Transverse colon (tissue), 4 donors: ENCODE results near the gene PLXNA3. TPM values are rescaled to one million over a fixed set of nuclear protein-coding genes. Genes with fewer than 3 reads are reported as not detected.

ENCODE experiments used
- DNase-seq: peaks from one replicate; pipeline ENCODE4 v3.0.0-alpha.2; 2019
- H3K27ac ChIP-seq, 4 donors: fragments of 200-600 bp; sonication (generic); 2 replicates each; pipeline ENCODE4 v1.5.1; 2016 to 2018; ENCODE audit warnings: inconsistent platforms in 4 of 4
- H3K27me3 ChIP-seq: fragments of 200-600 bp; sonication (generic); 2 replicates; pipeline ENCODE4 v1.5.1; 2017; ENCODE audit warnings: inconsistent platforms
- H3K36me3 ChIP-seq, 4 donors: fragments of 200-600 bp; sonication (generic); 2 replicates each; pipeline ENCODE4 v1.5.1; 2017 to 2019; ENCODE audit warnings: inconsistent platforms in 4 of 4
- H3K4me1 ChIP-seq, 4 donors: fragments of 200-600 bp; sonication (generic); 2 replicates each; pipeline ENCODE4 v1.5.1; 2017 to 2020; ENCODE audit warnings: inconsistent platforms in 4 of 4
- H3K4me3 ChIP-seq, 4 donors: fragments of 200-600 bp; sonication (generic); 1 replicate in 1 of 4; 2 replicates in 3 of 4; pipeline versions ENCODE4 v1.5.1 to v1.6.1; 2017 to 2019; ENCODE audit warnings: inconsistent platforms in 4 of 4
- H3K9me3 ChIP-seq, 2 donors: fragments of 200-600 bp; sonication (generic); 2 replicates each; pipeline ENCODE4 v1.5.1; 2017 to 2019; ENCODE audit warnings: inconsistent platforms in 2 of 2
- CTCF ChIP-seq, 5 experiments: fragments of 200-600 bp in 3 of 5; fragments of 450-650 bp in 2 of 5; sonication (generic) in 3 of 5; IDR thresholded peaks; 1 replicate in 2 of 5; 2 replicates in 3 of 5; pipeline ENCODE4 v1.5.1; 2016 to 2017; ENCODE audit warnings: antibody characterized with exemption in 5 of 5, inconsistent platforms in 3 of 5, mild to moderate bottlenecking in 2 of 5, moderate library complexity in 1 of 5
- EP300 ChIP-seq: sonication (generic); formaldehyde crosslinking; IDR thresholded peaks from one replicate; pipeline ENCODE4 v1.6.1; 2017; ENCODE audit warnings: antibody characterized with exemption, low read depth
- POLR2A ChIP-seq: fragments of 450-650 bp; IDR thresholded peaks from one replicate; pipeline ENCODE4 v1.6.1; 2016; ENCODE audit warnings: antibody characterized with exemption, mild to moderate bottlenecking, moderate library complexity
- POLR2AphosphoS5 ChIP-seq, 3 donors: sonication (generic); formaldehyde crosslinking; IDR thresholded peaks; one replicate each; pipeline ENCODE4 v1.6.1; 2016; ENCODE audit warnings: antibody characterized with exemption in 3 of 3
- WGBS, 2 donors: methylation state at CpG; one replicate each; pipeline ENCODE4 v1.1.5; 2018; ENCODE audit warnings: low coverage in 1 of 2; 5-methylcytosine and 5-hydroxymethylcytosine counted together
- in situ Hi-C, 4 donors: fragments of 200-750 bp; cut with MboI; loops; one replicate each; pipeline versions ENCODE4 v1.15.0 to v1.15.1; 2017; ENCODE audit warnings: low sequenced_read_pairs in 3 of 4, low pct_ligation_motif_present in 1 of 4, low pct_unique_long_range_greater_than_20kb in 1 of 4
- intact Hi-C: fragments of 100-400 bp; cut with DNase I; formaldehyde crosslinking; loops from one replicate; pipeline ENCODE4 v1.15.1; 2023; ENCODE audit warnings: low total_unique reads
- total RNA-seq, 4 donors: library from RNA; depleted of rRNA; stranded (reverse); fragments of >200 nt; gene quantifications; one replicate each; pipeline ENCODE4 v1.1.0, GENCODE V29; 2016

Gene PLXNA3
- total RNA-seq, 4 donors from 2014 or later, result 17.3 to 128 (median 52.8) TPM

DNA sequence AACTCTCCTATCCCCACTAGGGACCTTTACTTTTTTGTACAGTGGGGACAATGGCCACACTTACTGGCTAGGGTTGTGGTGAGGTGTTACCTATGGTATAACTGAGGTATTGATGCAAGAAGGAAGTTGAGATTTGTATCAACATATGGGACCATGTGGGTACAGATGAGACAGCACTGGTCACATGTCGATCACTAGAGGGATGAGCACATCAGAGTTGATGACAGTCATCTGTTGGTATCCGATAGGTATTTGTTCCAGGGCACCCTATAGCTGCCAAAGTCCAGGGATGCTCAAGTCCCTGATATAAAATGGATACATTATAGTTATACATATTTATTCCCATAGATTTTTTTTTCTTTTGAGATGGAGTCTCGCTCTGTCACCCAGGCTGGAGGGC is 44.9 kb downstream of the PLXNA3 start:
- Histone ChIP-seq H3K27ac (no peak overlapping the region), H3K9me3 (no peaks in the 10 kb centered on the region), H3K36me3 (no peaks in the 10 kb centered on the region), H3K27me3 (no peaks in the 10 kb centered on the region), H3K4me3 (no peak overlapping the region), H3K4me1 (no peaks in the 10 kb centered on the region)
- in situ Hi-C loops (no loop called here), intact Hi-C loops (no loop called here)
- 81% methylated on average over 3 of the region's 3 CpGs; no CpG with 5 or more reads in 1 of the 2 donors for WGBS, 2 donors
- DNase-seq, result no peak
- TF ChIP-seq CTCF (IDR thresholded peaks at IDR 0.05) (no peak), POLR2A (no peak), POLR2AphosphoS5 (IDR thresholded peaks at IDR 0.05) (no peak), EP300 (no peak)

- H3K27me3 ChIP-seq, result no peaks in the 10 kb centered on the region
- intact Hi-C loops, result no loop called here
- H3K27ac ChIP-seq, result no peak overlapping the region
- no peaks in the 10 kb centered on the region for H3K36me3 ChIP-seq
- 85% methylated on average over 9 of the region's 12 CpGs; no CpG with 5 or more reads in 1 of the 2 donors for WGBS, 2 donors
- in situ Hi-C loops, result no loop called here
- TF ChIP-seq EP300 (no peak), POLR2A (no peak), POLR2AphosphoS5 (IDR thresholded peaks at IDR 0.05) (no peak), CTCF (IDR thresholded peaks at IDR 0.05) (no peak)
- H3K4me3 ChIP-seq, result no peak overlapping the region
- no peak for DNase-seq
- no peaks in the 10 kb centered on the region for H3K9me3 ChIP-seq
- H3K4me1 ChIP-seq, result no peaks in the 10 kb centered on the region
Observed at GRCh38 chrX:154505734-154506133, 47.7 kb downstream of the PLXNA3 start.

DNA sequence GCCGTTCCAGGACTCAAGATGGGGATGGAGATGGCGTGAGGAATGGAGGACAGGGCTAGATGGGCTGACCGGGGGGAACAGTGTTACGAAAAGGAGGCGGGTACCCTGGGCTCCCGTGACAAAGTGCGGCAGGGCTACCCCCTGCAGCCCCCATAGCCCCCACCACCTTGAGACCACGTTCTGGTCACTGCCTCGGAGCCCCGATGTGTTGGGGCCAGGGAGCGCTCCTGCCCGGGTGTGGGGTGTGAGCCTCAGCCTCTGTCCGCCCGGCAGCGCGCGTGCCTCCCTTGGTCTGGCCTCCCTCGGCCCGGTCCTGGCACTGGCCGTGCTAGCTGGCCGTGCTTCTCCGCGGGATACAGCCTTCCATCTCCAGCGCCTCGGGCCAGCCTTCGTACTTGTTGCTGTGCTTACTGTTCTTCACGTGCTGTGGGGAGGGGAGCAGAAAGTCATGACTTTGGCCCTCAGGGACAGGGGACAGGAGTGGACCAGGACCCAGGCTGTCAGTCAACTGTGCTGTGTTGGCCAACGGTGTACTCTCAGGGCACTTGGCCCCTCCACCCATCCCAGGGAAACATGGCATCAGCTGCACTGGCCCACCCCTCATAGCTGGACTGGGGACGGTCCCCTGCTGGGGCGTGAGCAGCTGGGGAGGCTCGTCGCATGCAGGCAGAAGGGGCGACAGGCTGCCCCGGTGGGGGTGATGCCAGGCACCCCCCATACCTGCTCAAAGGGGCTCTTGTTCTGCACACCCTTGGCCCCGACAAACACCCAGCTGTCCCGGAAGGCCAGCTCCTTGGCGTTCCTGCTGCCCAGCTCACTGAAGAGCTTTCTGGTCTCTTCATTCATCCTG is 48.6 kb downstream of the PLXNA3 start:
- TF ChIP-seq POLR2A, result no peak
- TF ChIP-seq CTCF (IDR thresholded peaks at IDR 0.05), result no peak
- no peak for TF ChIP-seq EP300
- no peak for TF ChIP-seq POLR2AphosphoS5 (IDR thresholded peaks at IDR 0.05)
- H3K4me1 ChIP-seq, result no peaks in the 10 kb centered on the region
- DNase-seq, result no peak
- intact Hi-C loops (no loop called here), in situ Hi-C loops (no loop called here)
- H3K36me3 ChIP-seq, result no peaks in the 10 kb centered on the region
- no peaks in the 10 kb centered on the region for H3K27me3 ChIP-seq
- H3K4me3 ChIP-seq, result no peak overlapping the region
- no peak overlapping the region for H3K27ac ChIP-seq
- H3K9me3 ChIP-seq, result no peaks in the 10 kb centered on the region
- 91% methylated on average over 33 of the region's 37 CpGs; no CpG with 5 or more reads in 1 of the 2 donors for WGBS, 2 donors

DNA sequence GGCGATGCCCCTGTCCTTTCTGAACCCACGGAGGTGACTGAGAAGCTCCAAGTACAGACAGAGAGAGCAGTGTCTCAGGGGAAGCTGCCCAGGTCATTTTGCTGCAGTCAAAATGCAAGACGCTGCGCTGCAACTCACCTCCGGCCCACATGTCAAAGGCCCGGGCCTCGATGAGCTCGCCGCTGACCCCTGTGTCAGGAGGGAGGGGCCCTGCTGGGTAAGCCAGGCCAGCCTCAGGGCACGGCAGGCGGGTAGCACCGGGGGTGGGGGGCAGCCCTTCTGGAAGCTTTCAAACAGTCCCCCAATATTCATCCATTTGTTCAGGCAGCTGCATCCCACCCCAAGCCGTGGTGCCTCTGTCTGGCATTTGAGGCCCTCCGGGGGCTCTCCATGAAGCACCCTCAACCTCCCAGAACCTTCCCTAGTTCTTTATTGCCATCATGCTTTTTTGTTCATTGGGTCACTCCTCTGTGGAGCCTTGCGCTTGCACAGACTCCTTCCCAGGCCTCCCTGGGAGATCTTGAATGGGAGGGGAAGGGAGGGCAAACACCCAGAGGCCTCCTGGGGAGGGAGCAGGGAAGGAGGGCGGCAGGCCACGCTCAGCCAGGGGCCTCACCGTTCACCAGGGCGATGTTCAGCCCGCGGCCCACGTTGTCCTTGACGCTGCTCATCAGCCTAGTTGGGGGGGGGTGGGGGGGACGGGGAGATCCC is 49.7 kb downstream of the PLXNA3 start:
- in situ Hi-C loops (no loop called here), intact Hi-C loops (no loop called here)
- TF ChIP-seq EP300 (no peak), POLR2A (no peak)
- no peaks in the 10 kb centered on the region for H3K36me3 ChIP-seq
- H3K27me3 ChIP-seq, result no peaks in the 10 kb centered on the region
- H3K4me1 ChIP-seq, result no peaks in the 10 kb centered on the region
- DNase-seq, result no peak
- H3K4me3 ChIP-seq, result no peak overlapping the region
- WGBS, 2 donors, result 87% methylated on average over 24 of the region's 24 CpGs; no CpG with 5 or more reads in 1 of the 2 donors
- no peak overlapping the region for H3K27ac ChIP-seq
- no peaks in the 10 kb centered on the region for H3K9me3 ChIP-seq
